ENCODE measurements around the gene RNF150. TPM values are rescaled to one million over a fixed set of nuclear protein-coding genes. Genes with fewer than 3 reads are reported as not detected.

Gene RNF150
- total RNA-seq, 1 experiment from 2014 or later, result 0.15 TPM

DNA sequence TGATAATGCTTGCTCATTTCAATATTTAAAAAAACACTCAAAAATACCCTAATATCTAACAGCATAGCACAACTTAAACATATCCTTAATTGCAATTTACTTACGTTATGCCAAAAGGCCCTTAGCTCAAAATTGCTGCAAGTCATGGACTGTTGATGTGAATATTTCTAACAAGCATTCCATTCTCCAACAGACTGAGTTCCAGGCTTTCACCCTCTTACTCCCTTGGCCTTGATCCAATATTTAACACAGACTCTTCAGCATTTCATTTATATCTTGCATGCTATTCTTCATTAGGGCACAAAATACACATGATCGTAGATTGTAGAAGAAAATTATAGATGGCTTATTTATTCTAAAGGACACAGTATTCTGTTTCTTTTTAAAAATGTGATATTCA, 96.5 kb downstream of the RNF150 start:
- Histone ChIP-seq H3K4me1 (replicated peaks; ENCODE audit: insufficient read depth) (no peaks in the 10 kb centered on the region), H3K9me3 (ENCODE audit: insufficient read depth, low read depth) (no peaks in the 10 kb centered on the region), H2AFZ (no peak overlapping the region), H3K9me2 (ENCODE audit: insufficient read depth) (no peaks in the 10 kb centered on the region), H3K79me2 (ENCODE audit: low read depth) (no peaks in the 10 kb centered on the region), H3F3A (ENCODE audit: insufficient read depth, low read depth) (no peaks in the 10 kb centered on the region), H4K20me1 (ENCODE audit: insufficient read depth) (no peaks in the 10 kb centered on the region), H3K36me3 (ENCODE audit: low read depth) (no peaks in the 10 kb centered on the region), H3K27me3 (ENCODE audit: insufficient read depth, low read depth) (no peaks in the 10 kb centered on the region), H3K4me2 (no peak overlapping the region), H3K4me3 (no peak overlapping the region), H3K27ac (no peak overlapping the region)
- DNase-seq, result no peak
- POLR2A ChIA-PET (ENCODE audit: unreplicated experiment), result no interaction called here
- intact Hi-C loops (cut with micrococcal nuclease; ENCODE audit: unreplicated experiment), result no loop called here
- CTCF ChIA-PET, result no interaction called here
- TF ChIP-seq EZH2 (IDR thresholded peaks at IDR 0.05; ENCODE audit: low read depth), result no peak
- TF ChIP-seq, protein P1, sequence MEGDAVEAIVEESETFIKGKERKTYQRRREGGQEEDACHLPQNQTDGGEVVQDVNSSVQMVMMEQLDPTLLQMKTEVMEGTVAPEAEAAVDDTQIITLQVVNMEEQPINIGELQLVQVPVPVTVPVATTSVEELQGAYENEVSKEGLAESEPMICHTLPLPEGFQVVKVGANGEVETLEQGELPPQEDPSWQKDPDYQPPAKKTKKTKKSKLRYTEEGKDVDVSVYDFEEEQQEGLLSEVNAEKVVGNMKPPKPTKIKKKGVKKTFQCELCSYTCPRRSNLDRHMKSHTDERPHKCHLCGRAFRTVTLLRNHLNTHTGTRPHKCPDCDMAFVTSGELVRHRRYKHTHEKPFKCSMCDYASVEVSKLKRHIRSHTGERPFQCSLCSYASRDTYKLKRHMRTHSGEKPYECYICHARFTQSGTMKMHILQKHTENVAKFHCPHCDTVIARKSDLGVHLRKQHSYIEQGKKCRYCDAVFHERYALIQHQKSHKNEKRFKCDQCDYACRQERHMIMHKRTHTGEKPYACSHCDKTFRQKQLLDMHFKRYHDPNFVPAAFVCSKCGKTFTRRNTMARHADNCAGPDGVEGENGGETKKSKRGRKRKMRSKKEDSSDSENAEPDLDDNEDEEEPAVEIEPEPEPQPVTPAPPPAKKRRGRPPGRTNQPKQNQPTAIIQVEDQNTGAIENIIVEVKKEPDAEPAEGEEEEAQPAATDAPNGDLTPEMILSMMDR (conservative IDR thresholded peaks at IDR 0.05), result no peak
- no TSS peak for BruUV-seq (replicated peaks)

DNA sequence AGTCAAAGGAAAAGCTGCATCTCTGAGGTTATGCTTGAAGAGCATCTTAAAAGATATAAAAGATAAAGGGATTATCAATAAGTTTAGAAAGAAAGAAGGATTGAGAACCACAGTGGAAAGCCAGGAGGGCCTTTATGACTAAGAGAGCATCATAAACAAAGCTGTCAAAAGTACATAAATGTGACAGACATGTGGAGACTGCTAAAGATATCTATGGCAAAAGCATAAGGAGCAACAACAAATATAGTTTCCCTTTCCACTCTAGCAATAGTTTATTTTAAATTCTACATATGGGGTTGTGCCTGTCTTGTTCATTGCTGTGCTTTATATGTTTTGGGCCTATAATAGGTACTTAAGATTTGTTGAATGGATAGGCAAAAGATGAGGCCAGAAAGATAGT, 97.3 kb downstream of the RNF150 start:
- H2AFZ ChIP-seq, result no peak overlapping the region
- no peaks in the 10 kb centered on the region for H3F3A ChIP-seq (ENCODE audit: insufficient read depth, low read depth)
- no peak overlapping the region for H3K4me3 ChIP-seq
- intact Hi-C loops (cut with micrococcal nuclease; ENCODE audit: unreplicated experiment), result no loop called here
- TF ChIP-seq, protein P1 (conservative IDR thresholded peaks at IDR 0.05), result no peak
- no peak for TF ChIP-seq EZH2 (IDR thresholded peaks at IDR 0.05; ENCODE audit: low read depth)
- no peaks in the 10 kb centered on the region for H3K36me3 ChIP-seq (ENCODE audit: low read depth)
- no peaks in the 10 kb centered on the region for H3K27me3 ChIP-seq (ENCODE audit: insufficient read depth, low read depth)
- DNase-seq, result no peak
- CTCF ChIA-PET, result no interaction called here
- H3K27ac ChIP-seq, result no peak overlapping the region
- no peaks in the 10 kb centered on the region for H3K9me3 ChIP-seq (ENCODE audit: insufficient read depth, low read depth)
- H3K9me2 ChIP-seq (ENCODE audit: insufficient read depth), result no peaks in the 10 kb centered on the region
- no peaks in the 10 kb centered on the region for H3K4me1 ChIP-seq (replicated peaks; ENCODE audit: insufficient read depth)
- H4K20me1 ChIP-seq (ENCODE audit: insufficient read depth), result no peaks in the 10 kb centered on the region
- H3K79me2 ChIP-seq (ENCODE audit: low read depth), result no peaks in the 10 kb centered on the region
- H3K4me2 ChIP-seq, result no peak overlapping the region
- POLR2A ChIA-PET (ENCODE audit: unreplicated experiment), result no interaction called here
- no TSS peak for BruUV-seq (replicated peaks)

DNA sequence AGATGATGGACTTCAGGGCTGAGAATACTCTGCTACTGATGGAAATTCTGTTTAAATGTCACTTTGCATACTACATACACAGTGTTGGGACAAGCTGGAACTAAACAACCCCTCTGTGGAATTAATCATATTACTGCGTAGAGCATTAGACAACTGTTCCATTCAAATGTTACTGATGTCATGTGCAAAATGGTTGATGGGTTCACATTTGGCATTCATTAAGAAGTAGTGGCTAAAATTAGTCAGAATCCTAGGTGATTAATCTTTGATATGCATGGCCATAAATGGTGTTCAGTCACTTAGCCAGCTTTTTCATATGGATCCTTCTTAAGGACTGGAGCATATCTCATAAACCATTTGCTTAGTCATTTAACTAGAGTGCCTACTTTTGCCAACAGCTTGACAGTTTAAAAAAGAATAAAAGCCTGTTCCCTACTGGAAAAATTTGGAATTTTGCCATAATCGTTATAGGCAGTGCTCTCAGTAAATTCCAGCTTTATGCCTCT, 105.2 kb downstream of the RNF150 start:
- no peak for DNase-seq
- no peaks in the 10 kb centered on the region for H3K36me3 ChIP-seq (ENCODE audit: low read depth)
- no peaks in the 10 kb centered on the region for H4K20me1 ChIP-seq (ENCODE audit: insufficient read depth)
- no peaks in the 10 kb centered on the region for H3K9me3 ChIP-seq (ENCODE audit: insufficient read depth, low read depth)
- POLR2A ChIA-PET (ENCODE audit: unreplicated experiment), result no interaction called here
- H3K9me2 ChIP-seq (ENCODE audit: insufficient read depth), result no peaks in the 10 kb centered on the region
- BruUV-seq (replicated peaks), result no TSS peak
- TF ChIP-seq, protein P1 (conservative IDR thresholded peaks at IDR 0.05), result no peak
- TF ChIP-seq EZH2 (IDR thresholded peaks at IDR 0.05; ENCODE audit: low read depth), result no peak
- H3K4me2 ChIP-seq, result no peak overlapping the region
- H3K4me1 ChIP-seq (replicated peaks; ENCODE audit: insufficient read depth), result no peaks in the 10 kb centered on the region
- no peak overlapping the region for H3K4me3 ChIP-seq
- H2AFZ ChIP-seq, result no peak overlapping the region
- intact Hi-C loops (cut with micrococcal nuclease; ENCODE audit: unreplicated experiment), result no loop called here
- no peaks in the 10 kb centered on the region for H3F3A ChIP-seq (ENCODE audit: insufficient read depth, low read depth)
- no peak overlapping the region for H3K27ac ChIP-seq
- no peaks in the 10 kb centered on the region for H3K79me2 ChIP-seq (ENCODE audit: low read depth)
- H3K27me3 ChIP-seq (ENCODE audit: insufficient read depth, low read depth), result no peaks in the 10 kb centered on the region
- CTCF ChIA-PET, result no interaction called here

Data from PC-9 (cell line).